ENCODE results near the gene FRMD4B.

DNA sequence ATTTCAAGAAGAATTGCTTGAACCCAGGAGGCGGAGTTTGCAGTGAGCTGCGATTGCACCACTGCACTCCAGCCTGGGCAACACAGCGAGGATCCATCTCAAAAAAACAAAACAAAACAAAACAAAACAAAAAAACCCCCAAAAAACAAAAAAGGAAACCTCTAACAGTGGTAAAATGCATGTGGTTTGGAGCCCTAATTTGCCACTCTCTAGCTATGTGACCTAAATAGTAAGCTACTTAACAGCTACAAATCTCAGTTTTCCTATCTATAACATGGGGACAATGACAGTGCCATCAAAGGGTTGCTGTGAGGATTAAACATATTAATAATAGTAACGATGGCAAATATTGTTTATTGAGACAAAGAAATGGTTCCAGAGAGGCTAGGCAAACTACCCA is 144.1 kb downstream of the FRMD4B start:
- TF ChIP-seq, protein P1, sequence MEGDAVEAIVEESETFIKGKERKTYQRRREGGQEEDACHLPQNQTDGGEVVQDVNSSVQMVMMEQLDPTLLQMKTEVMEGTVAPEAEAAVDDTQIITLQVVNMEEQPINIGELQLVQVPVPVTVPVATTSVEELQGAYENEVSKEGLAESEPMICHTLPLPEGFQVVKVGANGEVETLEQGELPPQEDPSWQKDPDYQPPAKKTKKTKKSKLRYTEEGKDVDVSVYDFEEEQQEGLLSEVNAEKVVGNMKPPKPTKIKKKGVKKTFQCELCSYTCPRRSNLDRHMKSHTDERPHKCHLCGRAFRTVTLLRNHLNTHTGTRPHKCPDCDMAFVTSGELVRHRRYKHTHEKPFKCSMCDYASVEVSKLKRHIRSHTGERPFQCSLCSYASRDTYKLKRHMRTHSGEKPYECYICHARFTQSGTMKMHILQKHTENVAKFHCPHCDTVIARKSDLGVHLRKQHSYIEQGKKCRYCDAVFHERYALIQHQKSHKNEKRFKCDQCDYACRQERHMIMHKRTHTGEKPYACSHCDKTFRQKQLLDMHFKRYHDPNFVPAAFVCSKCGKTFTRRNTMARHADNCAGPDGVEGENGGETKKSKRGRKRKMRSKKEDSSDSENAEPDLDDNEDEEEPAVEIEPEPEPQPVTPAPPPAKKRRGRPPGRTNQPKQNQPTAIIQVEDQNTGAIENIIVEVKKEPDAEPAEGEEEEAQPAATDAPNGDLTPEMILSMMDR (IDR thresholded peaks at IDR 0.05), result no peak
- TF ChIP-seq POLR2A (IDR thresholded peaks at IDR 0.05), result no peak

Data from lower leg skin (tissue), 3 donors.